CD4-positive, alpha-beta T cell treated with Interleukin-4 for 1 hour (primary cell): ENCODE results near the gene FILIP1L.
A peak's percentile ranks its signal among the peaks of the same experiment; 100 is the strongest.
"Not testable (repeated sequence)": the region's sequence is repeated elsewhere in the genome, so short reads cannot be mapped to it uniquely, and the experiment has no call there.

Experiments
- DNase-seq, 2 donors: peaks; one replicate each; pipeline ENCODE4 v3.0.0-alpha.2; 2020 to 2022

FILIP1L gene

GRCh38 chr3:100096866-100097265, 17.4 kb downstream of the FILIP1L start:
- DNase-seq = no peak

DNA sequence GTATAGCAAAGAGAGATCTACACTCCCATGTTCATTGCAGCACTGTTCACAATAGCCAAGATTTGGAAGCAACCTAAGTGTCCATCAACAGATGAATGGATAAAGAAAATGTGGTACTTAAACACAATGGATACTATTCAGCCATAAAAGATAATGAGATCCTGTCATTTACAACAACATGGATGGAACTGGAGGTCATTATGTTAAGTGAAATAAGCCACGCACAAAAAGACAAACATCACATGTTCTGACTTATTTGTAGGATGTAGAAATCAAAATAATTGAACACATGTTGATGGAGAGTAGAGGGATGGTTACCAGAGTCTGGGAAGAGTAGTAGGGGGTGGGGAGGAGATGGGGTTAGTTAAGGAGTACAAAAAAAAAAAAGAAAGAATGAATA, 18.0 kb downstream of the FILIP1L start:
- not testable (repeated sequence) for DNase-seq

GRCh38 chr3:100093831-100094230, 20.5 kb downstream of the FILIP1L start:
- no peak for DNase-seq

DNA sequence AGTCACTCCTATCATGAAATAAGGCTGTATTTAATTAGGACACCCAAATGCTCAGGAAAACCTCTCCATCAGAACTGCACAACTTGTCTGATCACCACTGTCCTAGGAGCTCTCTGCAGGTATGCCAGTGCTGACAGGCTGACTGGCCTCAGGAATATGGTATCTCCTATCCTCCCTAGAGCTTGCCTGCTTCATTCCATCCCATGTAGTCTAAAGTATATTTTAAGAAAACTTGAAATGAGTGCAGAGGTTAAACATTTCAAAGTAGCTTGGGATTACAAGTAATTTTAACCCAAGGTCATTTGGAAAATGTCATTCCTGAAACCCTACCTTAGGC, 23.7 kb downstream of the FILIP1L start:
- DNase-seq = no peak

- DNase-seq = peak in 1 of 2 donors; percentile 24
Observed at GRCh38 chr3:100089812-100090668, 24.3 kb downstream of the FILIP1L start.

DNA sequence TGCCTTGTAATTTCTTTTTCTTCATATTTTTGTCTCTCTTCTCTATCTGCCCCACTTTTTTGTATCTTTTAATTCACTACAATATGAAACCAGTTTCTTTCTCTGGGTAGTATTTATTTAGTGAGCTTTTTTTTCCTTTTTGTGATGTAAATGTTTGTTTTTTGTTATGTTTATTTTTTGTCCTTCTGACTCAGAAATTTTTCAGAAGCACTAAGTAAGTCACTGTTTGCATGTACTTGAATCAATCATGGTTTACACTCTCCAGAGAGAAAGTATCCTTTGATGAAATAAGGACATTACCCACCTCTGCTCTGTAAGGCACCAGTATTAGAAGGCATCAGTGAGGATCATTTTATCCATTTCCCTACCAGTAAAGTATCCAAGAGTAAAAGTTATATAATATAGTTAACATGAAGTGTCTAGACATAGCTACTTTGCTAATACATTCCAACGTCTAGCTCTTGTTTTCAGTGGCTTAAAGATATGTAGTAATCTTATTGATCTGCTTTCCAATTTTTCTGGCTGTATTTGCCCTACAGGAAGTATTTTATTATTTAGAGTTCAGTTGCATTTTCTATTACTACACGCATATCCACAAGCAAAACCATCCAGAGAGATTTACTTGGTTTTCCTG, 25.4 kb downstream of the FILIP1L start:
- DNase-seq = no peak

GRCh38 chr3:100087198-100087597, 27.1 kb downstream of the FILIP1L start:
- no peak for DNase-seq

DNA sequence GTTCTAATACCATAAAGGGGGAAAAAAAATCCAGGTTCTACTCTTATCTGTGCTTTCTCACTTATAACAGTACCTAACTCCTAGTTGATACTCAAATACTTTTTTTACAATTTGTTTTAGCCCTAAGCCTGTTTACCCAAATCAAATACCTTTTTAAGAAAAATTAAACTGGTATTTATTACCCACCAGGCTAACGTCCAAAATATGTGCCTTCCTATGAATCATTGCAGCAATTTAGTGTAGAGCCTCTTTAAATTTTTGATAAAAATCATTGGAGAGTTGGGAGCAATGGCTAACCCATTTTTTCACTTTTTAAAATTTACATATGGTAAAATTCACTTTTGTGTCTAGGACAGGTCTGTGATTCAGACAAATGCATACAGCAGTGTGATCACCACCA, 27.9 kb downstream of the FILIP1L start:
- no peak for DNase-seq

- no peak for DNase-seq
Observed at GRCh38 chr3:100084100-100084806, 30.0 kb downstream of the FILIP1L start.

DNA sequence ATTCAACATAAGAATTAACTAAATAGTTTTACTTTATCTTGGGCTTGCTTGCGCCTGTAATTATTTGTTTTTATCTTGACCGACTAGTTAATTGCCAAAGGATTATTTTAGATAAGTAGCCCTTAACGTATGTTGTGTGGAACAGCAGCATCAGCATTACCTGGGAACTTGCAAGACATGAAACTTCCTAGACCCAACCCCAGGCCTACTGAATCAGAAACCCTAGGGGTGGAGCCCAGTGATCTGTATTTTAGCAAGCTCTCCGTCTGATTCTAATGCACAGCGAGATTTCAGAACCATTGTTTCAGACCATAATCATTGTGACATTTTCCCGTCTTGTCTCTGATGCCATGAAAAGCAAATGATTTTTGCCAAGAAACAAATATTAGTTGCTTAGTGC, 31.1 kb downstream of the FILIP1L start:
- no peak for DNase-seq

DNA sequence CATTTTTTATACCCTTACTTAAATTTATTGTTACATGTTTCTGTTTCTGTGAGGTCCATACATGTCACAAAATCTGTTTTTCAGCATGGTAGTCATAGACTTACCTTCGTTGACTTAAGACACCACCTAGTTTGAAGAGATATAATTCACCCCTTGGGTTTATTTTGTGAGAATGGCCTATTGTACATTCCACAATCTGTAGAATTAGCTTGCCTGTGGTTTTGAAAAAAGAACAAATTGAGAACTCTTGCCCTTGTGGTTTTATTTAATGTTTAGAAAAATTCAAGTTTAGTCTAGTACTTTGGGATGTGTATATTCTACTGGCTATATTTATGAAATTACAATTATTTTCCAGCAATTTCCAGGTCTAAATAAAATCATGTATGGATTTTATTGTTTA, 31.6 kb downstream of the FILIP1L start:
- no peak for DNase-seq

DNA sequence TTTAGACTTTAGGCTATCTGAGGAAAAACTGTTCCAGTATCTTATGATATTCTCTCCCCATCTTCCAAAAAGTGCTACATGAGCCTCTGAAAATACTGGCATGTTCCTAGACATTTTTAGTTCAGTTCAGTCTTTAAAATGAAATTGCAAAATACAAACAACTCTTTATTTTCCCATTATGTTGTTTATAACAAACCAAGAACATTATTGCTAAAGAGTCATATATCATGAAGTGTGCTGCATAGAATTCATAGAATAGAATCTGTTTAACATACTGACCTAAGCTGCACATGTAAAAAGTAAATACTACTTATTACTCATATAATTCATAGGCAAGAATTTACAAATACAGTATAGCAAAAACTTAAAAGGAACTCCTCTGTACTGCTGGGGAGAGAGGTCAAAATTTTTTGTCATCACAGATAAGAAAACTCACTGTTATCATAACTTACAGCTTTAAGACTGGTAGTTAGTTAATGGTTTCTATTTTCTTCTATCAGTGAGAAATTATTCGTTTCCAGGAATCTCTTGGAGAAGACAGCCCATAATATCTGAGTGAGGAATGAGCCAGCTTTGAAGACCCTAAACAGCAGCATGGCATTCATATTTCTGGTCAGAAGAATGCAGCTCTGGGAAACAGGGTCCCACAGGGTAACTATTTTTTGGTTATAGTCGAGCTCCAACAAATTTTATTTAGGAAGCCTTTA, 32.2 kb downstream of the FILIP1L start:
- no peak for DNase-seq

GRCh38 chr3:100081311-100081710, 33.0 kb downstream of the FILIP1L start:
- no peak for DNase-seq

- no peak for DNase-seq
Observed at GRCh38 chr3:100080573-100080972, 33.7 kb downstream of the FILIP1L start.

DNA sequence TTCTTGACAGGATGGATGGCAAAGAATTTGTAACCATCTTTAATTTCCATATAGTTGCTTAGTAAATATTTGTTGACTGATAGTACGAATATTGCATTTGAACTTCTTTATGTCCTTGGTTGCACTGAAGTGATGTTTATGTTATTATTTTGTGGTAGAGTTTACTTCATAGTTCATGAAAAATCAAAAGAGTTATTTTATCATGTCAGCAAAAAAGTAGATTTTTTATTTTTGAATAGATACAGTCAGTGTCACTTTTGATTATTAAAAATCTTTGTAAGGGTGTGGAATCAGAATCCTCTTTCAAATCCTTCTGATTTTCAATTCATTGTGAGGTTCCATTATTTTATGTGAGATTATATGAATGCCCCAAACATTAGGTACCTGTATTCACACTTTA, 35.0 kb downstream of the FILIP1L start:
- no peak for DNase-seq

DNA sequence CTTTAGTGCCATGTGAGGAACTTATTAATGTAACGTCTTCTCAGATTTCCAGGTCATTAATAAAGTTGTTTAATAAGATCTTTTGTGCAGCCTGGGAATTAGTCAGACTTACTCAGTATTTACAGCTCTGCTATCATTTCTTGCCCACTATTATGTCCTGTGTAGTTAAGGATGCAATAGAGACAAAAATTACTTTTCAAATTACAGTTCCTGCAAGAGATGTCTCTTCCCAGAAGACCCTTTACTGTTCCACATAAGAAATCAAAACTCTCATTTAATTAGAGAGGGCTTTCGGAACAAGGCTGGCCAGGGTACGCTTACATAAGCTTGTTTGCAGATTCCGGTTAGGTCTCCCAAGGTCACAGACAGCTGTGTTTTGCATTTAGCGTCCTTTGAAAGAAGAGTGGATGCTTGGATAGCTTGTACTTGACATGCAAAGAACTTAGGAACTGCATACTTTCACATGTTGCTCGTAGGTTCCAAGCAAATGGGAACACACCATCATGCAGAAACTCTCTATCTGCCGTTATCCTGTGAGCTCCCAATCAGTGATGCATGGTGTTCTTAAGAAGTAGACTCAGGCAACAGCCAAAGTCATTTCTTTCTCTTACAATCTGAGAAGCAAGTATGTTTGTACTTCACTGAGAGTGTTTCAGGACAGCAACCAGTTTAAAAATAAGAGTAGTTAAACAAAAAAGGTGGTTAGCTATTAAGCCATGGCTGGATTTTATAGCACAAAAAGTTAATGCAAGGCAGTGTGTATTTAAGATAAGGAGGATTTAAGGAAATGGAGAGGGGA, 37.4 kb downstream of the FILIP1L start:
- DNase-seq = no peak

- DNase-seq = no peak
Observed at GRCh38 chr3:100075851-100076730, 38.2 kb downstream of the FILIP1L start.

DNA sequence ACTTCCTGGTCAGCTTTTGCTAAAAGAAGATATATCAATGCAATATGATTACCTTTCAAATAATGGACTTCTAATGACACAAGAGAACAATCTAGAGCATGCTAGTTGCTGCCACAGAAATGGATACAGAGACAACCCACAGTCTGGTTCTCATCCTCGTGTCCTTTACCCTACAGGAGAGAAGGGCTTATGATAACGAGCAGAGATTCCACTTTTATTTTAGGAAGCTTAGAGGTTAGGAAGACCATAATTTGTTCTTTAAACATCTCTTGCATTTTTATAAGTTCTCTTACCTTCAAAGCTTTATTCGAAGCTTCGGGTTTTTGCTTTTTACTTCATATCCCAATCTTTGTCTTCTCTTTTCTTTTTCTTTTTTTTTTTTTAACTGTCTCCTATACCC, 39.1 kb downstream of the FILIP1L start:
- no peak for DNase-seq

- DNase-seq = peak in 1 of 2 donors; percentile 18
Observed at GRCh38 chr3:100073714-100074307, 40.5 kb downstream of the FILIP1L start.

DNA sequence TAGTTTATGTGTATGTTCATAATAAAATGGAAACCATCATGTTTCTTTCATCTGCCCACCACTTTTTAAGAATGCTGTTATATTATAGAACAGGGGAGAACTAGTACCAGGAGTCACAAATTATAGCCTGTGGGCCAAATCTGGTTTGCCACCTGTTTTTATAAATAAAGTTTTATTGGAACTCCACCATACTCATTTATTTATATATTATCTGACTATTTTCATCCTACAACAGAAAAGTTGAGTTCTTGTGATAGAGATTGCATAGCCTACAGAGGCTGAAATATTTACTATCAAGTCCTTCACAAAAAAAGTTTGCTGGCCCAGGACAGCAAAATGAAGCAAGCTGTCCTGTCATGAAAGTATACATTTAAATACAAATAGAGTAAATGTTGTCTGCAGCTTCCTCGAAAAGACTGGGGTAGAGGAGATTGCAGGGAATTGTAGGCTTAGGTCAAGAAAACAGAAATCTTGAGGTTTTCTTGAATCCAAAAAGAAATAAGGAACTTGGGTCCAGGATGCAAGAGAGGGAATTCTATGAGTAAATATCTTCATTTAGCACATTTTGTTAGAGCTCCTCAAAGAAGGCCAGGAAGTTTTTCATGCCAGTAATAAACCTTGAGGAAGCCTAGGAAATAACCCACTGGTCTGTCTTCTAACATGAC, 41.1 kb downstream of the FILIP1L start:
- DNase-seq = no peak
